Fibroblast of the aortic adventitia (primary cell): ENCODE results near the gene ADAMTS13. TPM values are rescaled to one million over a fixed set of nuclear protein-coding genes. Genes with fewer than 3 reads are reported as not detected.

ENCODE experiments used
- DNase-seq: peaks from one replicate; pipeline ENCODE4 v3.0.0-alpha.2; 2010; ENCODE audit warnings: low read depth
- H3K4me3 ChIP-seq: 2 replicates; pipeline ENCODE4 v1.5.1; 2011; ENCODE audit warnings: low read depth, mild to moderate bottlenecking, control low read depth, low read length, moderate library complexity
- CTCF ChIP-seq: IDR thresholded peaks from 2 replicates; pipeline ENCODE4 v1.5.1; 2011; ENCODE audit warnings: mild to moderate bottlenecking, low read length, control low read depth, inconsistent platforms; ENCODE audit not compliant: insufficient read depth
- total RNA-seq: library from RNA; depleted of rRNA; stranded (reverse); fragments of >200 nt; gene quantifications from 2 replicates; pipeline ENCODE4 v1.2.3, GENCODE V29; 2012; ENCODE audit warnings: low replicate concordance

ADAMTS13 gene
- total RNA-seq, 1 donor, result 1.4 TPM

- DNase-seq, result no peak
- TF ChIP-seq CTCF, result no peak
- H3K4me3 ChIP-seq, result no peak overlapping the region
Observed at GRCh38 chr9:133452562-133452961, 30.4 kb downstream of the ADAMTS13 start.

- no peak for DNase-seq
- no peak for TF ChIP-seq CTCF
- H3K4me3 ChIP-seq, result no peak overlapping the region
Observed at GRCh38 chr9:133453651-133454050, 31.5 kb downstream of the ADAMTS13 start.

- DNase-seq, result no peak
- H3K4me3 ChIP-seq, result no peak overlapping the region
- TF ChIP-seq CTCF, result no peak
Observed at GRCh38 chr9:133454325-133454724, 32.2 kb downstream of the ADAMTS13 start.

GRCh38 chr9:133454943-133455673 lies 32.9 kb downstream of the ADAMTS13 start:
- no peak overlapping the region for H3K4me3 ChIP-seq
- no peak for TF ChIP-seq CTCF
- no peak for DNase-seq

- H3K4me3 ChIP-seq, result no peak overlapping the region
- no peak for TF ChIP-seq CTCF
- no peak for DNase-seq
Observed at GRCh38 chr9:133455936-133456335, 33.8 kb downstream of the ADAMTS13 start.

- DNase-seq, result no peak
- no peak overlapping the region for H3K4me3 ChIP-seq
- no peak for TF ChIP-seq CTCF
Observed at GRCh38 chr9:133456409-133456808, 34.2 kb downstream of the ADAMTS13 start.

- H3K4me3 ChIP-seq, result no peak overlapping the region
- DNase-seq, result no peak
- no peak for TF ChIP-seq CTCF
Observed at GRCh38 chr9:133457233-133457632, 35.1 kb downstream of the ADAMTS13 start.
